ENCODE measurements around the gene PAX2. TPM values are rescaled to one million over a fixed set of nuclear protein-coding genes. Genes with fewer than 3 reads are reported as not detected.

The PAX2 gene
- total and polyA plus RNA-seq, 12 donors: 0.07 to 0.25 (median 0.10) TPM; not detected in 8

GRCh38 chr10:100742076-100742771 lies 3.2 kb upstream of the PAX2 start:
- H3K36me3 ChIP-seq (replicated peaks in 1 of 2): no peaks in the 10 kb centered on the region
- WGBS, 4 donors: 35 to 43% (median 36%) methylated on average over 20 to 37 of the region's 37 CpGs
- H3K27ac ChIP-seq: no peak overlapping the region
- H3K4me3 ChIP-seq: no peak overlapping the region
- H3K27me3 ChIP-seq: peaks cover 90% of the 10 kb centered on the region
- H3K4me1 ChIP-seq (replicated peaks in 1 of 2): peaks cover 12 to 29% of the 10 kb centered on the region in 2 donors
- no peak for TF ChIP-seq POLR2A (IDR thresholded peaks at IDR 0.05)
- TF ChIP-seq CTCF (IDR thresholded peaks at IDR 0.05): no peak
- intact Hi-C loops (cut with DNase I): loop anchor here (5.0 to 10.0 kb wide), 4 partner anchors 70 to 180 kb away; no protein-coding TSS in a partner anchor
- DNase-seq: no peak
- no peaks in the 10 kb centered on the region for H3K9me3 ChIP-seq (replicated peaks in 1 of 3)

GRCh38 chr10:100742936-100743335 lies 2.4 kb upstream of the PAX2 start:
- no peaks in the 10 kb centered on the region for H3K36me3 ChIP-seq (replicated peaks in 1 of 2)
- H3K9me3 ChIP-seq (replicated peaks in 1 of 3): no peaks in the 10 kb centered on the region
- no peak overlapping the region for H3K4me3 ChIP-seq
- no peak overlapping the region for H3K27ac ChIP-seq
- H3K4me1 ChIP-seq (replicated peaks in 1 of 2): peaks cover 12 to 29% of the 10 kb centered on the region in 2 donors
- TF ChIP-seq POLR2A (IDR thresholded peaks at IDR 0.05) (no peak), CTCF (IDR thresholded peaks at IDR 0.05) (no peak)
- no peak for DNase-seq
- peaks cover 90% of the 10 kb centered on the region for H3K27me3 ChIP-seq
- 42 to 56% (median 51%) methylated on average over 3 to 7 of the region's 7 CpGs for WGBS, 4 donors
- intact Hi-C loops (cut with DNase I): loop anchor here (5.0 to 10.0 kb wide), 4 partner anchors 71 to 181 kb away; no protein-coding TSS in a partner anchor

- no peak overlapping the region for H3K4me3 ChIP-seq
- WGBS, 4 donors: 0 to 5% (median 4%) methylated on average over 11 to 16 of the region's 16 CpGs
- H3K27ac ChIP-seq: no peak overlapping the region
- intact Hi-C loops (cut with DNase I): loop anchor here (5.0 to 10.0 kb wide), 4 partner anchors 71 to 181 kb away; no protein-coding TSS in a partner anchor
- H3K4me1 ChIP-seq (replicated peaks in 1 of 2): peaks cover 12 to 29% of the 10 kb centered on the region in 2 donors
- H3K27me3 ChIP-seq: peaks cover 90% of the 10 kb centered on the region
- H3K36me3 ChIP-seq (replicated peaks in 1 of 2): no peaks in the 10 kb centered on the region
- H3K9me3 ChIP-seq (replicated peaks in 1 of 3): no peaks in the 10 kb centered on the region
- TF ChIP-seq POLR2A (IDR thresholded peaks at IDR 0.05): no peak
- TF ChIP-seq CTCF (IDR thresholded peaks at IDR 0.05): peak; percentile 45 to 70 (median 63)
- DNase-seq: peak; percentile 43 to 77 (median 70)
Observed at GRCh38 chr10:100743626-100744135, 1.7 kb upstream of the PAX2 start.

GRCh38 chr10:100744136-100744986 lies 1.0 kb upstream of the PAX2 start:
- no peak for TF ChIP-seq POLR2A (IDR thresholded peaks at IDR 0.05)
- TF ChIP-seq CTCF (IDR thresholded peaks at IDR 0.05): no peak
- intact Hi-C loops (cut with DNase I): loop anchor here (5.0 to 10.0 kb wide), 4 partner anchors 72 to 182 kb away; no protein-coding TSS in a partner anchor
- no peak for DNase-seq
- peaks cover 91% of the 10 kb centered on the region for H3K27me3 ChIP-seq
- no peak overlapping the region for H3K27ac ChIP-seq
- H3K36me3 ChIP-seq (replicated peaks in 1 of 2): no peaks in the 10 kb centered on the region
- peak overlapping the region in 1 of 4 donors; percentile 41 for H3K4me3 ChIP-seq
- no peaks in the 10 kb centered on the region for H3K9me3 ChIP-seq (replicated peaks in 1 of 3)
- peaks cover 12 to 27% of the 10 kb centered on the region in 2 donors for H3K4me1 ChIP-seq (replicated peaks in 1 of 2)
- 2 to 4% (median 3%) methylated on average over 45 to 65 of the region's 65 CpGs for WGBS, 4 donors

All from adrenal gland (tissue), 12 donors.